Body of pancreas (tissue), 4 donors: ENCODE results near the gene PPL.

ENCODE experiments used
- POLR2A ChIP-seq, 3 donors: fragments of 450-650 bp; IDR thresholded peaks; one replicate each; pipeline ENCODE4 v1.6.1; 2016; ENCODE audit warnings: antibody characterized with exemption in 3 of 3, mild to moderate bottlenecking in 2 of 3
- TF ChIP-seq, protein P1 (sequence below), 7 experiments: fragments of 450-650 bp in 4 of 7; fragments of 200-600 bp in 3 of 7; sonication (generic) in 3 of 7; IDR thresholded peaks; one replicate each; pipeline ENCODE4 v1.5.1; 2016 to 2019; ENCODE audit warnings: antibody characterized with exemption in 7 of 7

DNA sequence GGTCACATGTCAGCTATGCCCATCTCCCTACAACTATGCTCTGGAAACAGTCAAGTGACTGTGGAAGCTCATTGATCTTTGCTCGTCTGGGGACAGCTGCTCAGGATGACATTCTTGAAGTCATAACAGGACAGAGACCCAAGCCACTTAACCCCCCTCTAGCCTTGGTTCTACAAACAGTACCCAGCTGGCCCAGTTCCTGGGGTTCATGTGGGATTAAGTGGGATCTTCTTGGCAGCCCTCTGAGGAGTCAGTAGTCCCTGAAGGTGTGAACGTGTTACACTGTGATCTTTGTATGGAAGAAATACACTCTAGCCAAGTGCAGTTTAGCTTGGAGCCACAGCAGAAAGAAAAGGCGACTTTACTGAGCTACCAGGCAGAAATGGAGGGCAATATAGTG lies 63.9 kb downstream of the PPL start:
- TF ChIP-seq, protein P1, sequence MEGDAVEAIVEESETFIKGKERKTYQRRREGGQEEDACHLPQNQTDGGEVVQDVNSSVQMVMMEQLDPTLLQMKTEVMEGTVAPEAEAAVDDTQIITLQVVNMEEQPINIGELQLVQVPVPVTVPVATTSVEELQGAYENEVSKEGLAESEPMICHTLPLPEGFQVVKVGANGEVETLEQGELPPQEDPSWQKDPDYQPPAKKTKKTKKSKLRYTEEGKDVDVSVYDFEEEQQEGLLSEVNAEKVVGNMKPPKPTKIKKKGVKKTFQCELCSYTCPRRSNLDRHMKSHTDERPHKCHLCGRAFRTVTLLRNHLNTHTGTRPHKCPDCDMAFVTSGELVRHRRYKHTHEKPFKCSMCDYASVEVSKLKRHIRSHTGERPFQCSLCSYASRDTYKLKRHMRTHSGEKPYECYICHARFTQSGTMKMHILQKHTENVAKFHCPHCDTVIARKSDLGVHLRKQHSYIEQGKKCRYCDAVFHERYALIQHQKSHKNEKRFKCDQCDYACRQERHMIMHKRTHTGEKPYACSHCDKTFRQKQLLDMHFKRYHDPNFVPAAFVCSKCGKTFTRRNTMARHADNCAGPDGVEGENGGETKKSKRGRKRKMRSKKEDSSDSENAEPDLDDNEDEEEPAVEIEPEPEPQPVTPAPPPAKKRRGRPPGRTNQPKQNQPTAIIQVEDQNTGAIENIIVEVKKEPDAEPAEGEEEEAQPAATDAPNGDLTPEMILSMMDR (IDR thresholded peaks at IDR 0.05) = no peak
- no peak for TF ChIP-seq POLR2A (IDR thresholded peaks at IDR 0.05)
